Effector memory CD4-positive, alpha-beta T cell (primary cell): ENCODE measurements around the gene ZSCAN23.

Experiments used
- DNase-seq, 3 donors: peaks; one replicate each; pipeline ENCODE4 v3.0.0-alpha.2; 2020
- H3K27ac ChIP-seq: 2 replicates; pipeline ENCODE4 v1.7.0; 2013; ENCODE audit warnings: mild to moderate bottlenecking, low read length, moderate library complexity; ENCODE audit not compliant: insufficient read depth, poor library complexity, severe bottlenecking
- H3K27me3 ChIP-seq: replicated peaks from 2 replicates; pipeline ENCODE4 v1.7.0; 2013; ENCODE audit warnings: mild to moderate bottlenecking, low read length; ENCODE audit not compliant: insufficient read depth, control insufficient read depth, poor library complexity, severe bottlenecking
- H3K36me3 ChIP-seq: 2 replicates; pipeline ENCODE4 v1.7.0; 2013; ENCODE audit warnings: mild to moderate bottlenecking, low read length, moderate library complexity; ENCODE audit not compliant: control insufficient read depth, insufficient read depth
- H3K4me1 ChIP-seq: 2 replicates; pipeline ENCODE4 v1.7.0; 2013; ENCODE audit warnings: low read length, mild to moderate bottlenecking; ENCODE audit not compliant: control insufficient read depth, insufficient read depth, poor library complexity, severe bottlenecking
- H3K4me3 ChIP-seq: 2 replicates; pipeline ENCODE4 v1.7.0; 2013; ENCODE audit warnings: low read length, low read depth, mild to moderate bottlenecking; ENCODE audit not compliant: insufficient read depth, poor library complexity, severe bottlenecking
- H3K9me3 ChIP-seq: 2 replicates; pipeline ENCODE4 v1.7.0; 2013; ENCODE audit warnings: mild to moderate bottlenecking, low read length, moderate library complexity; ENCODE audit not compliant: control insufficient read depth
- total RNA-seq, 3 donors: gene quantifications; one replicate each; lab custom pipeline; 2026; lab: John Stamatoyannopoulos, UW

Gene ZSCAN23
- total RNA-seq: 0 to 0.77 (median 0.61) reads per million in 3 donors

DNA sequence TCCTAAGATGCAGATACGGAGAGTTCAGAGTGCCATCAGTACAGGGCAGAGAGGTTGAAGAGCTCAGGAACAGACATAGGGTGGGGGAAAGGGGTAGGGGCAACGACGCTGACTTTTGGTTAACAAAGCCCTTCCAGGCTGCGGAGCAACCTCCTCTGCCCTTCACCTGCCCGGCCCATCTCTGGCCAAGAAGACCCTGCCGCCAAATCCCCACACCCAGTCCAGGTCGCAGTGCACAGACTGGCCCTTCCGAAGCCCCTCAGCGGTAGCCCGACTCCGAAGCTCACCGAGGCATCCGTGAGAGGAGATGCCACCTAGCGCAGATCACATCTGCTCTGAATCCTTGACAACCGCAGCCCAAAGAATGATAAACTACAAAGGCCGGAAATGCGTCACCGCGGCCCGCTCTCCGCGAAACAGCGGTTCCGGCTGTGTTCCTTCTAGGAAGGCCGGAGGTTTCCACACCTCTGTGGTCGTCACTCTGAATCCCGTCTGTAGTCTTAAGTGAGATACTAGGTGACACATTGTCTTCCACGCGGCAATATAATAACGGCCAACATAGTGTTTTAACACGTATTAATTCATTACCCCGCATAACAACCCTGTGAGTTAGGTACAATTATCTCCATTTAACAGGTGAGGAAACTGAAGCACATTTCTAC lies at the start of gene ZSCAN23:
ZSCAN23 (minus strand) TSS at position 380 of the 662 bp plus-strand sequence. CDS start 7,225 bp downstream, outside the sequence.
- Histone ChIP-seq H3K27ac (no peak within 1 kb of the TSS), H3K36me3 (no peaks in the 10 kb centered on the region), H3K4me1 (peaks cover 7% of the 10 kb centered on the region), H3K4me3 (peak within 1 kb of the TSS; percentile 42), H3K9me3 (peaks cover 4% of the 10 kb centered on the region), H3K27me3 (peaks cover 8% of the 10 kb centered on the region)
- peak; percentile 71 to 79 (median 77) for DNase-seq

DNA sequence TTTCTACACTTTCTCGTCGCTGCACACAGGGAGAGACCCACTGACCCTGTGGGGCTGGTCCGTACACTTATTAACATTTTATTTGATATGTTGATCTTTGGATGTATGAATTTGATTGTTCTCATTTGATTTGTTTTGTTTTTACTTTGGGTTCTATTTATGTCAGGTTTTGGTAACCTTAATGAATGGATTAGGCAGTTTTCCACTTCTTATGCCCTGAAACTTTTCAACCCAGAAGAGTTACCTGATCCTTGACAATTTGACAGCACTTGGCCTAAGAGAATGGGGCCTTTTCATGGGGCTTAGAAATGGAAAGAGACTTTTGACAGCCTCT lies 48.7 kb upstream of the ZSCAN23 start:
- H3K9me3 ChIP-seq: no peaks in the 10 kb centered on the region
- no peak overlapping the region for H3K27ac ChIP-seq
- no peaks in the 10 kb centered on the region for H3K36me3 ChIP-seq
- no peak overlapping the region for H3K4me3 ChIP-seq
- no peak for DNase-seq
- peaks cover 10% of the 10 kb centered on the region for H3K4me1 ChIP-seq
- peaks cover 7% of the 10 kb centered on the region for H3K27me3 ChIP-seq

DNA sequence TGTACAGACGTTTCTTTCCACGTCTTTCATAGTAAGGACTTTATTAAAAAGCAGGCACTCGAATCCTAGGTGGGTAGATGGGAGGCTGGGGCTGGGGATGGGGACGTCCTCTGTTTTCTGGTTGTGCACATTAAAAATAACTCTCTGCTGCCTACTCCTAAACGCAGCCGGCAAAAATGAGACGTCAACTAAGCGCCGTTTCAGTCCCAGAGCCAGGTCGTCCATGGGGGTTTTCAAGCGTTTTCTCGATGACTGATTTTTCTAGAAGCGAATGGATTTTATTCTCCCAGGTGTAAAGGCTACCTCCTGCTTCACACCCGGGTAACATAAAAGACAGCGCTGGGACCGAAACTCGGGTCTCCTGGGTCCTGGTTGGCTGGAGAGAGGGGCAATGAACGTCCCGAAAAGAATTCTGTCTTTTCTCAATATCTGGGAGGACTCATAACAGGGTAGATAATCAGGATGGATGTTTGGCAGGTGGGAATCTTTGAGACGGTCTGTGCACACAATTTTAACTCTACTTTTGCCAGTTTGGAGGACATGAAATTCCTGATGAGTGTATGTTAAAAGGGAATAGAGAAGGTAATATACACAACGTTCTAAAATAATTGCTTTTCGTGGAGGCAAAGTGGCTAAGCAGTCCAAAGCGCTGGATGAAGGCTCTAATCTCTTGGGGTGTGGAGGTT lies 47.1 kb upstream of the ZSCAN23 start:
- peak overlapping the region; percentile 39 for H3K4me3 ChIP-seq
- no peak for DNase-seq

DNA sequence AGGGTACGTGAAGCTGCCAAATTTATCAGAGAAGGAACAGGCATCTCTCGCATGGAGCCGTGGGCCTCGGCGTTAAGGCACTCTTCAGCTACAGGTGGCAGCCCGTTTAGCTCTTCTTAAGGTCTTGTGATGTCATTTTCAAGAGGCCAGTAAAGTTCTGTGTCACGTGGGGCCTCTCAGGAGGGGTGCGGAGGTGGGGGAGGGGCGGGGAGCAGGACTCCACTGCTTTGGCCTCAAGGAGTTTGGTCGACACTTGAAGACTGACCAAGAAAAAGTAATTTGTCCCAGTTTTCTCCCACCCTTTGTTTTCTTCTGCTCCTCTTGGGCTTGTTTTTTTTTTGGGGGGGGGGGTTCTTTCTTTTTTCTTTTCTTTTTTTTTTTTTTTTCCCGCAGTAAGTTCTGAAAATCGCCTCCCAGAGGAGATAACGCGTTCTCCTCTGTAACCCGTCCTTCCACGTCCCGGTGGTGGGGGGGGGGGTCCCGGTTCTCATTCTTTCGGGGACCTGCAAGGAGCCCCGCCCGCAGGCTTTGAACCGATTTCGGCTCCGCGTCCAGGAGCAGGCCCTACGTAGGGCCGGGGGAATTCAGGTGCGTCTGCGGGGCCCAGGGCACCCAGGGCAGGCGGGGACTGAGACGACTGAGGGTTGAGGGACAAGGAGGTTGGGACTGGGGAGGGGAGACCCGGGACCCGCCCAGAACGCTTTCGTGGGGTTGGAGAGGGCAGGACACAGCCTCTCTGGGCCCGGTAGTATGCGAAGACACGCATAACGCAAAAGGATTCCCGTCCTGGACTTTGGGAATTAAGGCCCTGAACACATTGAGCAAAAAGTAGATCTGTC lies 46.3 kb upstream of the ZSCAN23 start:
- Histone ChIP-seq H3K9me3 (no peaks in the 10 kb centered on the region), H3K36me3 (no peaks in the 10 kb centered on the region), H3K4me3 (peak overlapping the region; percentile 39), H3K27ac (no peak overlapping the region), H3K4me1 (peaks cover 10% of the 10 kb centered on the region), H3K27me3 (peaks cover 7% of the 10 kb centered on the region)
- no peak for DNase-seq

More for the DNA sequence above, 47.1 kb upstream of the ZSCAN23 start:
- Histone ChIP-seq H3K4me1 (peaks cover 10% of the 10 kb centered on the region), H3K9me3 (no peaks in the 10 kb centered on the region), H3K27me3 (peaks cover 7% of the 10 kb centered on the region), H3K36me3 (no peaks in the 10 kb centered on the region), H3K27ac (no peak overlapping the region)

DNA sequence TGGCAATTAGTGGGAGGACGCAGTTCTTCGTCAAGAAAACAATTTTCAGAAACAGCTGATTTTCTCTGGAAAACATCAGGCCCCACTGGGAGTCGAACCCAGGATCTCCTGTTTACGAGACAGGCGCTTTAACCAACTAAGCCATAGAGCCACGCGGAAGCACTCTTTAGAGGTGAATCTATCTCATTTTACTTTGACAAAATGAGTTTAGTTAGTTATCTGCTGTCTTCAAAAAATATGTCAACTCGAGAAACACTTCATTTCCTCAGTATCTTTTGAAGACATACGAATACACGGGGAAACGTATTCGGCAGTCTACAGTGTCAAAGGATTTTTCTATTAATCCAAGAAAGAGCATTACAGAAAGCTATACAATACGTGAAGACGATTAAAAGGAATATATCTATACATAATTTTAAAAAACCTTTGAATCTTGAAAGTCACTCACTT lies 45.6 kb upstream of the ZSCAN23 start:
- Histone ChIP-seq H3K4me3 (peak overlapping the region; percentile 39), H3K27ac (no peak overlapping the region), H3K36me3 (no peaks in the 10 kb centered on the region), H3K4me1 (peaks cover 10% of the 10 kb centered on the region), H3K9me3 (no peaks in the 10 kb centered on the region), H3K27me3 (peaks cover 7% of the 10 kb centered on the region)
- no peak for DNase-seq

DNA sequence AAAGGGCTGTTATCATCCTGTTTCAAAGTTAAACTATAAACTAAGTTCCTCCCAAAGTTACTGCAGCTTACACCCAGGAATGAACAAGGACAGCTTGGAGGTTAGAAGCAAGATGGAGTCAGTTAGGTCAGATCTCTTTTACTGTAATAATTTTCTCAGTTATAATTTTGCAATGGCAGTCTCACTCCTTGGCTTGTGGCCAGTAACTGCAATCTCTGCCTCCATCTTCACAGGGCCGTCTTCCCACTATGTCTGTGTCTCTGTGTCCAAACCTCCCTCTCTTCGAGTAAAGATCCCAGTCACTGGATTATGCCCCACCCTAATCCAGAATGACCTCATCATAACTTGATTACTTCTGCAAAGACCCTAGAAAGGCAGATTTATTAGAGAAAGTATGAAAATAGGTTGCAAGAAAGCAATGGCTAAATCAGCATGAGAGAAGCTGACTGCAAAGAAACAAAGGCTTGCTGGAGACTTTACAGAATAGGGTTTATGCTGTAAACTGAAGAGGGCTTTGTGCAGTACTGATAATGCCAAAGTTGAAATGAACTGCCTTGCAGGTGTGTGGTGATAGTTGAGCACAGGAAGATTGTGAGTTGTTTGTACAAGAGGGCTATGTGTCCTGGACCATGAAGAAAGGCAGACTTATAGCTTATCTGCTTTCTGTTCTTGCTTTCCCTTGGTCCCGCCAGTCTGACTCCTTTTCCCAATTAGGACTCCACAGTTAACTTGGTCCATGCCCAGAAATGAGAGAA lies 43.9 kb upstream of the ZSCAN23 start:
- no peak for DNase-seq
- Histone ChIP-seq H3K27me3 (peaks cover 7% of the 10 kb centered on the region), H3K27ac (no peak overlapping the region), H3K4me1 (peaks cover 10% of the 10 kb centered on the region), H3K36me3 (no peaks in the 10 kb centered on the region), H3K9me3 (no peaks in the 10 kb centered on the region), H3K4me3 (no peak overlapping the region)

DNA sequence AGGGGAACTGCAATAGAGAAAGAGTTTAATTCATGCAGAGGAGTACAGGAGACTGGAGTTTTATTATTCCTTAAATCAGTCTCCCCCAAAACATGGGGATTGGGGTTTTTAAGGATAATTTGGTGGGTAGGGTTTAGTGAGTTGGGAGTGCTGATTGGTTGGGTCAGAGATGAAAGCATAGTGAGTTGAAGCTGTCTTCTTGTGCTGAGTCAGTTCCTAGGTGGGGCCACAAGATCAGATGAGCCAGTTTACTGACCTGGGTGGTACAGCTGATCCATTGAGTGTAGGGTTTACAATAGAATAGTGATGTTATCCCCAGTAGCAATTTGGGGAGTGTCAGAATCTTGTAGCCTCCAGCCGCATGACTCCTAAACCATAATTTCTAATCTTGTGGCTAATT lies 43.2 kb upstream of the ZSCAN23 start:
- H3K27ac ChIP-seq: no peak overlapping the region
- no peak overlapping the region for H3K4me3 ChIP-seq
- no peak for DNase-seq
- H3K4me1 ChIP-seq: peaks cover 10% of the 10 kb centered on the region
- H3K36me3 ChIP-seq: no peaks in the 10 kb centered on the region
- peaks cover 7% of the 10 kb centered on the region for H3K27me3 ChIP-seq
- H3K9me3 ChIP-seq: no peaks in the 10 kb centered on the region

DNA sequence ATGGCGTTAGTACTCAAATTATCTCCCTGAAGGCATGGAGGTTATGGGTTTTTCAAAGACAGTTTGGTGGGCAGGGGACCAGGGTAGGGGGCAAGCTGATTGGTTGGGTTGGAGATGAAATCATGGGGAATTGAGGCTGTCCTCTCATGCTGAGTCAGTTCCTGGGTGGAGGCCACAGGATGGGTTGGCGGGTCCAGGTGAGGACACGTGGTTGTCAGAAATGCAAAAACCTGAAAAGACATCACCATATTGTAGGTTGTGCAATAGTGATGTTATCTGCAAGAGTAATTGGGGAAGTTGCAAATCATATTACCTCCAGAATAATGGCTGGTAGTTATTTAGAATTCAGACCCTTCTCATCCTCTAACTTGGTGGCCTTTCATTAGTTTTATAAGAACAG lies 42.2 kb upstream of the ZSCAN23 start:
- no peaks in the 10 kb centered on the region for H3K36me3 ChIP-seq
- H3K4me1 ChIP-seq: peaks cover 10% of the 10 kb centered on the region
- no peak overlapping the region for H3K27ac ChIP-seq
- peaks cover 4% of the 10 kb centered on the region for H3K27me3 ChIP-seq
- no peak overlapping the region for H3K4me3 ChIP-seq
- no peaks in the 10 kb centered on the region for H3K9me3 ChIP-seq
- DNase-seq: no peak

DNA sequence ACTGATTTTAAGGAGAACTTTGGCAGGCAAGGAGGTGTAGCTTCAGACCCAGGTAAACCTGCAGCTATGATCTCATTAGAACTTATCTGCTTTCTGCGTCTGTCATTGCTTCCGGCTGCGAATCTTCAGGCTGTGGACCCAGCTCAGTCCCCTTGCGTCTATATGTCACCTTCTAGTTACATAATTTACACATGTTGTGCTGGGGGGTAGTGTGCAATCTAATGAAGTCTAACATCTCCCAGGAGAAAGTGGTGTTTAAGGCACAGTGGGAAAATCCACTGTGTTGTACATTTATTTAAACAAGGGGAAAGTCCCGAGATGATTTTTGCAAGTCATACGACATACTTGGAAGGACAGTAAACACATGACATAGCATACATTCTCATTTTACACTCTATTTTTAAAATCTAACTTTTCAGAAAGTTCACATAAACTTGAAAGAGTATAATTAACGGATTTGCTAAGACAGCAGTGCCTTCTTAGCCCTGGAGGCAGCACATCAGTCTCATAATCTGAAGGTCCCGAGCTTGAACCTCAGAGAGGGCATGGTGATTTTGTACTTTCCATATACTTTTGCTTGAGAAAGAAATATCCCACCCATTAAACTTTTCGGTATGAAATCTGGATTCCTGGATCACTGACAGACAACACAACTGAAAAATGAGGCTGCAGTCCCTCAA lies 37.1 kb upstream of the ZSCAN23 start:
- no peak for DNase-seq
- Histone ChIP-seq H3K9me3 (no peaks in the 10 kb centered on the region), H3K36me3 (no peaks in the 10 kb centered on the region), H3K27me3 (peaks cover 9% of the 10 kb centered on the region), H3K4me1 (no peaks in the 10 kb centered on the region), H3K27ac (no peak overlapping the region), H3K4me3 (no peak overlapping the region)
